Liver (tissue), 2 donors: ENCODE measurements around the gene PARD6G.

Experiments used
- CTCF ChIP-seq: fragments of 150-350 bp; IDR thresholded peaks from 2 replicates; pipeline ENCODE4 v1.5.1; 2017; ENCODE audit warnings: improper control_type of control experiment, low read depth, low read length; ENCODE audit not compliant: missing input control
- MAX ChIP-seq: IDR thresholded peaks from 2 replicates; pipeline ENCODE4 v1.6.1; 2016; ENCODE audit warnings: antibody characterized with exemption
- donor health status: healthy.

GRCh38 chr18:80108739-80109675 is 138.3 kb downstream of the PARD6G start, which contains the start of gene ADNP2:
- no peak for TF ChIP-seq CTCF
- no peak for TF ChIP-seq MAX
